Measurements from ENCODE around the gene OR2T6. TPM values are rescaled to one million over a fixed set of nuclear protein-coding genes. Genes with fewer than 3 reads are reported as not detected.
"Not testable (repeated sequence)": the region's sequence is repeated elsewhere in the genome, so short reads cannot be mapped to it uniquely, and the experiment has no call there.

OR2T6 gene
- total RNA-seq, 4 donors from 2014 or later = not detected

DNA sequence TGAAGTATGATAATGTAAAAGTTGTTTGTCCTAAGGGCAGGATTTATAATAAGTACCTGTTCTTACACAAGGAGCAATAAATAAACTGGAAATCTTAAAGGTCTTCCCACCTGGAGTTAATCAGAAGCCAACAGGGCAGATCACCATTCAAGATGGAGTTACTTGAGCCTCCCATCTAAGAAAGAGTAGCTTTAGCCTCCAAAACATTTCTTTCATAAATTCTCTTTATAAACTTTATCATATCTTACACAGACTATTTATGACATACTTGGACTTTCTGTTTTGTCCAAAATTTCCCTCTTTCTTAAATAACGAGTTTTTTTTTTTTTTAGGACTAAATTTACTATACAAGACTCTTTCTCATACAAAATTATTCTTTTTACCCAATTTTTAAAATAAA is 45.8 kb downstream of the OR2T6 start:
- no peaks in the 10 kb centered on the region for H3K36me3 ChIP-seq
- no peak overlapping the region for H3K4me3 ChIP-seq
- TF ChIP-seq, protein P1, sequence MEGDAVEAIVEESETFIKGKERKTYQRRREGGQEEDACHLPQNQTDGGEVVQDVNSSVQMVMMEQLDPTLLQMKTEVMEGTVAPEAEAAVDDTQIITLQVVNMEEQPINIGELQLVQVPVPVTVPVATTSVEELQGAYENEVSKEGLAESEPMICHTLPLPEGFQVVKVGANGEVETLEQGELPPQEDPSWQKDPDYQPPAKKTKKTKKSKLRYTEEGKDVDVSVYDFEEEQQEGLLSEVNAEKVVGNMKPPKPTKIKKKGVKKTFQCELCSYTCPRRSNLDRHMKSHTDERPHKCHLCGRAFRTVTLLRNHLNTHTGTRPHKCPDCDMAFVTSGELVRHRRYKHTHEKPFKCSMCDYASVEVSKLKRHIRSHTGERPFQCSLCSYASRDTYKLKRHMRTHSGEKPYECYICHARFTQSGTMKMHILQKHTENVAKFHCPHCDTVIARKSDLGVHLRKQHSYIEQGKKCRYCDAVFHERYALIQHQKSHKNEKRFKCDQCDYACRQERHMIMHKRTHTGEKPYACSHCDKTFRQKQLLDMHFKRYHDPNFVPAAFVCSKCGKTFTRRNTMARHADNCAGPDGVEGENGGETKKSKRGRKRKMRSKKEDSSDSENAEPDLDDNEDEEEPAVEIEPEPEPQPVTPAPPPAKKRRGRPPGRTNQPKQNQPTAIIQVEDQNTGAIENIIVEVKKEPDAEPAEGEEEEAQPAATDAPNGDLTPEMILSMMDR (IDR thresholded peaks at IDR 0.05) = no peak
- TF ChIP-seq POLR2A (IDR thresholded peaks at IDR 0.05) = no peak

DNA sequence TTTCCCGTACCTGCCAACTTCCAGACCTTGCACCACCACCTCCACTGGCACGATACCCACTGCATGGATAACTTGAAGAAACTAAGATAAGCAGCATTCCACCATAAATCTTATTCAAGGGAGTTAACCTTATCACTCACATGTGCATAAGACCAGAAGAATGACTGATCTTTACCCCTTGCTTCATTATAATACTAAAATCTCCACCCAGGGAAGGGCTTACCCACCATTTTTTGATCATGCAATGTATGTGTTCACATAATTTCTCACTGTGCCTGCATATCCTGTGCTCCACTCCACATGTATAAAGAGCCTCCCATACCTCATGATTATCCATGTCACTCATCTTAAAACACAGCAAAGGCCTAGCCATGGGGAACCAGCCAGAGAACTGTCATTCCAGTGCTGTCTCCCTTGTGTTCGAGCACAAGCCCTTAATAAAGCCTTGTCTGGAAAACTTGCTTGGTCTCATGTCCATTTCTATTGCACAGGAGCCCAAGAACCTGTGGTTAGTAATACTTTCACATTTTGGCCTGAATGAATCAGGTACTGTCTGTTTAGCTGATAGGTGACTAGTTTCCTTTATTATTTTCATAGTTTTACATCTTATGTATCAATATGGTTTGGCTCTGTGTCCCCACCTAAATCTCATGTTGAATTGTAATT is 52.1 kb downstream of the OR2T6 start:
- H3K4me3 ChIP-seq, H3K27ac ChIP-seq, H3K27me3 ChIP-seq, H3K9me3 ChIP-seq, DNase-seq, H3K4me1 ChIP-seq, H3K36me3 ChIP-seq: not testable (repeated sequence)

More for the DNA sequence above, 45.8 kb downstream of the OR2T6 start:
- H3K27me3 ChIP-seq = no peaks in the 10 kb centered on the region
- H3K27ac ChIP-seq = no peak overlapping the region
- no peaks in the 10 kb centered on the region for H3K4me1 ChIP-seq
- DNase-seq = no peak
- H3K9me3 ChIP-seq = peaks cover 0 to 12% (median 0%) of the 10 kb centered on the region in 4 donors

DNA sequence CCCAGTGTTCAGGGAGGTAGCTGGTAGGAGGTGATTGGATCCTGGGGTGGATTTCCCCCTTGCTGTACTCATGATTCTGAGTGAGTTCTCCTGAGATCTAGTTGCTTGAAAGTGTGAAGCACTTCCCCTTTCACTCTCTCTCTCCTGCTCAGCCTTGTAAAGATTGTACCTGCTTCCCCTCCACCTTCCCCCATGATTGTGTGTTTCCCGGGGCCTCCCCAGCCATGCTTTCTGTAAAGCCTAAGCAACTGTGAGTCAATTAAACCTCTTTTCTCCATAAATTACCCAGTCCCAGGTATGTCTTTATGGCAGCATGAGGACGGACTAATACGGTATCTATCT is 52.6 kb downstream of the OR2T6 start:
- not testable (repeated sequence) for H3K4me1 ChIP-seq, DNase-seq, H3K9me3 ChIP-seq, H3K4me3 ChIP-seq, H3K27ac ChIP-seq, H3K36me3 ChIP-seq, H3K27me3 ChIP-seq

DNA sequence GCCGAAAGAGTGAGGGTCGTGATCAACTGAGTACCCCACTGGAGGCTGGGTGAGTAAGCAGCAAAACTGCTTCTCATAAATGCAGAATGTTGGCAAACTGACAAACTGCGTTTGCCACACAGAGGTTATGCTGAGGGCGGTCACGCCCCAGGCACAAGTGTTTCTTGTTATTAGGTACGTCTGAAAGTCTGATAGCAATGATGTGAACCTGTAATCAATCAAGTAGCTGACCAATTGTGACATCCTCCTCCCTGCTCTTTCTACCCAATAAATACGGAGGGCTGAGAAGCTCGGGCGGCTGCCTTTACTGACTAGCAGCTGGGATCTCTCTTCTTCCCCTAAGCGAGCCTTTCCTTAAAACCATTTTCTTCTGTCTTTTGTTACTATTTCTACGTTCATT is 56.1 kb downstream of the OR2T6 start:
- H3K4me3 ChIP-seq, DNase-seq, H3K36me3 ChIP-seq, H3K4me1 ChIP-seq, H3K9me3 ChIP-seq, H3K27me3 ChIP-seq, H3K27ac ChIP-seq: not testable (repeated sequence)

DNA sequence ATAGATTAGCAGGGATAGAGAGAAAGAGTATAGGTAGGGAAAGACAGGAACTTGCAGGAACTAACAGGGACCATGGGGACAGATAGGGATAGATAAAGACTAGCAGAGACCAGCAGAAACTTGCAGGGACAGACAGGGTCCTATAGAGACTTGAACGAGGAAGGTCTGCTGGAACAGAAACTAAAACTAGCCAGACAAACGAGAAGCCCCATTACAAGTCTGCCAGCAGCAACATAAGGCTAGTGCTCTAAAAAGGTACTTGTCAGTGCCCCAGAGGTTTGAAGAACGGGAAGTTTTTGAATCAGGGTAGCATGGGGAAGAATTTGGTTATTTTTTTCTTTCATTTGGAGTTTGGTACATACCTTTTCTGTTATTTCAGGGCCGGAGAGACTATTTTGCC is 56.7 kb downstream of the OR2T6 start:
- H3K4me1 ChIP-seq, H3K4me3 ChIP-seq, H3K9me3 ChIP-seq, H3K36me3 ChIP-seq, DNase-seq, H3K27ac ChIP-seq, H3K27me3 ChIP-seq: not testable (repeated sequence)

DNA sequence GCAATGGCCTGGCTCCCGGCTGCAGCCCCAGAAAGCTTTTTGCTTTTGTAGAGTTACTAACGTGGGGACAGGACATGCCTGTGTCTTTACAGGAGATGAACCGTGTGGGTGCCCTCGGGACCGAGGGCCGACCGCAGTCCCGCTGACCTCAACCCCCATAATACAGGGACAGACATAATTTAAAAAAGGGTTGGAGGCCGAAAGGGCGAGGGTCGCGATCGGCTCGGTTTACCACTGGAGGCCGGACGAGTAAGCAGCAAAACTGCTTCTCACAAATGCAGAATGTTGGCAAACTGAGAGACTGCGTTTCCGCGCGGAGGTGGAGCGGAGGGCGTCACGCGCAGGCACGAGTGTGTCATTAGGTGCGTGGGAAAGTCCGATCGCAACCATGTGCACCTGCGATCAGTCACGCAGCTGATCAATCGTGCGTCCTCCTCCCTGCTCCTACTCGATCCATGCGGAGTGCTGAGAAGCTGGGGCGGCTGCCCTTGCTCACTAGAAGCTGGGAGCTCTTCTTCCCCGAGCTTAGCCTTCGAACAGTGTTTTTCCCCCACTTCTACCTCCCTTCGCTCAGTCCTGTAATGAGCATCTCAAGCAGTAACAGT is 58.4 kb downstream of the OR2T6 start:
- H3K36me3 ChIP-seq, H3K9me3 ChIP-seq: not testable (repeated sequence)

DNA sequence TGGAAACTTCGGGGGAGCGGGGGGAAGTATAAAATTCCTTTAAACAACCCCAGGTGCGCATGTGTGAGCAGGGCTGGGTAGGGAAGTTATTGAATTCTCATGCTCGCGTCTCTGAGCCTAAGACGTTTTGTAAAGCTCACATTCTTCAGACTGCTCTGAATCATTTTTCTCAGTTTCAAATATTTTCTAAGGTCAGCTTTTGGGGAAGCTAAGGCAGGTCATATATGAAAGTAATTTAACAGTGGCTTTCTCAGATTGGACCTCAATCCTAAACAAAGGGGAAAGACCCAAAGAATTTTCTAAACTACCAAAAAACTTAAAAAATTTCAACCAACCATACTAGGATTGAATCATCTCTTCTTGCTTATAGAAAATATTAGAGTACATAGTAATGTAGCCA is 59.4 kb downstream of the OR2T6 start:
- H3K4me1 ChIP-seq, H3K36me3 ChIP-seq, H3K9me3 ChIP-seq, DNase-seq, H3K27ac ChIP-seq, H3K27me3 ChIP-seq, H3K4me3 ChIP-seq: not testable (repeated sequence)

More for the DNA sequence above, 58.4 kb downstream of the OR2T6 start:
- H3K4me3 ChIP-seq, H3K4me1 ChIP-seq, DNase-seq, H3K27ac ChIP-seq, H3K27me3 ChIP-seq: not testable (repeated sequence)

DNA sequence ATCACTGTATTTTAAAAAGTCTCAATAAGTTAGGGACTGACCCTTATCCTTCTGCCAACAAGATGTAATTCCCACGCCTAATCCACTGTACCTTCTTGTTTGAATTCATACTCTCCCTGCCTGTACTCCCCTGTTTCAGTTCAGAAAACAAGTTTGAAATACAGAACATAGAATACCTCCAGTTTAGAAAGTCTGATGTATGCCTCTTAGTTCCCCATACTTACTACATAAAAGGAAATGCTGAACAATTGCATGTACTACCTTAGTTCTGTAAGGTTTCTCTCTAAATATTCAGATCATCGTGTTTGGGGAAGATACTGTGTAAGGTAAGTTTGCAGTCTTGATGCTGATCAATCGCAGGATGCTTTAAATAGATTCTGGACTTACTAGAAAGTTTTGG is 60.8 kb downstream of the OR2T6 start:
- H3K4me3 ChIP-seq, H3K4me1 ChIP-seq, H3K9me3 ChIP-seq: not testable (repeated sequence)

DNA sequence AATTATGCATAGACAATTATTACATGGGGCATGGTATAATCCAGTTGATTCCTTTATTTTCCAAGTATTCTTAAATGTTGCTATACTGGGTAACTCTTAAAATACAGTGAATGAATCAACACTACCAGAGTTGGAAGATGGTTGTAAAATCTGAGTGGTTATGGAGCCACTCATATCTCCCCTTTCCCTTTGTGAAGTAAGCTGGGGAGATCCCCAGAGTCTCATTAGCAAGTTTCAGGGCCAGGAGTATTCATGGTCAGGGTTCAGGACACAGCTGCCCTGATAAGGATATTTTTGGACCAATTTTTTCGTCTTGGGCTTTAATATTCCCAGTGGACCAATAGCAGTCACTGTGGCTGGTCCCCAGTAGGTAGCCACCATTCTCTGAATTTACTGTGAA is 63.1 kb downstream of the OR2T6 start:
- not testable (repeated sequence) for H3K27ac ChIP-seq, H3K9me3 ChIP-seq, DNase-seq, H3K27me3 ChIP-seq, H3K4me1 ChIP-seq, H3K36me3 ChIP-seq, H3K4me3 ChIP-seq

More for the DNA sequence above, 60.8 kb downstream of the OR2T6 start:
- not testable (repeated sequence) for DNase-seq, H3K36me3 ChIP-seq, H3K27me3 ChIP-seq, H3K27ac ChIP-seq

DNA sequence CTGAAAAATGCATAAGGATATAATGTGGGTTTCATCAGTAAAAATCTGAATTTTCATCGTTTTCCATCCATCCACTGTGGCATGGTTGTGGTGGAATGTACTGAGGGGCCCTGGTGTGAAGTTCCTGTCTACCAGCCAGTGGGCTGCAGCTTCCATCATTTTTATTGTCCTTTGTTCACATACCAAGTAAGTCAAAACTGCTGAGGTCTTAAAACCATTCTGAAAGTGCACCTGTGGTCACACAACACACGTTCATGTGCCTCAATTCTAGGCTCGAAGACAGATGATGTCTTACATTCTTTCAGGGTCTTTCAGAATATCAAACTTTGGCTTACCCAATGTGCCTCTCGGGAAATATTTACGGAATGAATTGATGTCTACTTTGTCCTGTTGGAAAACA is 63.7 kb downstream of the OR2T6 start:
- not testable (repeated sequence) for H3K4me1 ChIP-seq, H3K27ac ChIP-seq, H3K4me3 ChIP-seq, H3K9me3 ChIP-seq, H3K36me3 ChIP-seq, H3K27me3 ChIP-seq, DNase-seq

Other genes with a start within 250 kb of the OR2T6 start
- not detected for gene OR2M5, start 230.6 kb upstream of the OR2T6 start, total RNA-seq
- gene OR2M2, start 200.9 kb upstream of the OR2T6 start, total RNA-seq = not detected
- not detected for gene OR2M3, start 178.5 kb upstream of the OR2T6 start, total RNA-seq
- gene OR2M4, start 144.3 kb upstream of the OR2T6 start, total RNA-seq = not detected
- not detected for gene OR2T33, start 97.8 kb upstream of the OR2T6 start, total RNA-seq
- gene OR2T12, start 72.3 kb upstream of the OR2T6 start, total RNA-seq = not detected
- gene OR2M7, start 51.2 kb upstream of the OR2T6 start, total RNA-seq = not detected
- gene OR14C36, start 27.0 kb upstream of the OR2T6 start, total RNA-seq = not detected
- gene OR2T4, start 14.1 kb upstream of the OR2T6 start, total RNA-seq = not detected
- not detected for gene OR2T1, start 27.3 kb downstream of the OR2T6 start, total RNA-seq
- not detected for gene OR2T2, start 69.9 kb downstream of the OR2T6 start, total RNA-seq
- not detected for gene OR2T3, start 97.6 kb downstream of the OR2T6 start, total RNA-seq
- not detected for gene OR2T5, start 112.8 kb downstream of the OR2T6 start, total RNA-seq
- not detected for gene OR2G6, start 132.3 kb downstream of the OR2T6 start, total RNA-seq
- not detected for gene OR2T29, start 187.0 kb downstream of the OR2T6 start, total RNA-seq
- gene OR2T34, start 199.0 kb downstream of the OR2T6 start, total RNA-seq = not detected
- gene OR2T10, start 222.0 kb downstream of the OR2T6 start, total RNA-seq = not detected